GM13976 (cell line): ENCODE data around the gene ELOVL6.
"Not testable (repeated sequence)": the region's sequence is repeated elsewhere in the genome, so short reads cannot be mapped to it uniquely, and the experiment has no call there.

Experiments
- DNase-seq: peaks from one replicate; pipeline ENCODE4 v3.0.0; 2012; ENCODE audit warnings: low spot score
- CTCF ChIP-seq: IDR thresholded peaks from 2 replicates; pipeline ENCODE4 v1.5.1; 2012; ENCODE audit warnings: borderline replicate concordance, mild to moderate bottlenecking; ENCODE audit not compliant: insufficient read depth; ENCODE audit errors: extremely low read depth, missing control alignments, control extremely low read depth
- in situ Hi-C: fragments of 300-500 bp; cut with MboI; formaldehyde crosslinking; loops from one replicate; pipeline ENCODE4 v1.12.0; 2022; ENCODE audit warnings: low sequenced_read_pairs, mixed read lengths, inconsistent platforms; ENCODE audit not compliant: unreplicated experiment

Gene ELOVL6

GRCh38 chr4:110164251-110164650, 34.2 kb downstream of the ELOVL6 start:
- no peak for DNase-seq
- in situ Hi-C loops, result no loop called here
- no peak for TF ChIP-seq CTCF

GRCh38 chr4:110163327-110164069, 34.9 kb downstream of the ELOVL6 start:
- in situ Hi-C loops, result no loop called here
- no peak for TF ChIP-seq CTCF
- no peak for DNase-seq

- no peak for TF ChIP-seq CTCF
- no peak for DNase-seq
- in situ Hi-C loops, result no loop called here
These were observed 37.8 kb downstream of the ELOVL6 start for GRCh38 chr4:110160618-110161017.

- DNase-seq, result no peak
- no peak for TF ChIP-seq CTCF
- in situ Hi-C loops, result no loop called here
These were observed 38.9 kb downstream of the ELOVL6 start for GRCh38 chr4:110159541-110159940.

- in situ Hi-C loops, result no loop called here
- no peak for DNase-seq
- TF ChIP-seq CTCF, result no peak
These were observed 40.8 kb downstream of the ELOVL6 start for GRCh38 chr4:110157580-110157979.

GRCh38 chr4:110157166-110157565, 41.2 kb downstream of the ELOVL6 start:
- in situ Hi-C loops, DNase-seq: not testable (repeated sequence)

- in situ Hi-C loops, result no loop called here
- no peak for TF ChIP-seq CTCF
- no peak for DNase-seq
These were observed 42.0 kb downstream of the ELOVL6 start for GRCh38 chr4:110156442-110156841.
